Measurements from ENCODE around the gene SLAMF6.

DNA sequence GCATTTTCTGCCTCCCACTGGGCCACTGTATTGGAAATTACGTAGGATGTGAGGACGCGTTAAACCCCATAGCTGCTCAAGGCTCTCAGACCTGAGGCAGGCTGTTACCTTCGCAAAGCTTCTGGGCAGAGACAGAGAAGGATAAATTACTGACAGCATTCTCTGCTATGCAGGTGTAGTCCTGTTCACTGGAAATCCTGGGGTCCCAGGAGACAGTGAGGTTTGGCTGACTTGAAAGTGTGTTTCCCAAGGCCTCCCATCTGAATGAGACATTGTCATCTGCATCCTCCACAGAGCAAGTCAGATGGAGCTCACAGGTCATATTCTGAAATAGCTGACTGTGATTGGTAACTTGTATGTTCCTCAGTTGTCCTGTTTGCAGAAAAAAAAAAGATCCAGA is 32.0 kb downstream of the SLAMF6 start:
- TF ChIP-seq, protein P1, sequence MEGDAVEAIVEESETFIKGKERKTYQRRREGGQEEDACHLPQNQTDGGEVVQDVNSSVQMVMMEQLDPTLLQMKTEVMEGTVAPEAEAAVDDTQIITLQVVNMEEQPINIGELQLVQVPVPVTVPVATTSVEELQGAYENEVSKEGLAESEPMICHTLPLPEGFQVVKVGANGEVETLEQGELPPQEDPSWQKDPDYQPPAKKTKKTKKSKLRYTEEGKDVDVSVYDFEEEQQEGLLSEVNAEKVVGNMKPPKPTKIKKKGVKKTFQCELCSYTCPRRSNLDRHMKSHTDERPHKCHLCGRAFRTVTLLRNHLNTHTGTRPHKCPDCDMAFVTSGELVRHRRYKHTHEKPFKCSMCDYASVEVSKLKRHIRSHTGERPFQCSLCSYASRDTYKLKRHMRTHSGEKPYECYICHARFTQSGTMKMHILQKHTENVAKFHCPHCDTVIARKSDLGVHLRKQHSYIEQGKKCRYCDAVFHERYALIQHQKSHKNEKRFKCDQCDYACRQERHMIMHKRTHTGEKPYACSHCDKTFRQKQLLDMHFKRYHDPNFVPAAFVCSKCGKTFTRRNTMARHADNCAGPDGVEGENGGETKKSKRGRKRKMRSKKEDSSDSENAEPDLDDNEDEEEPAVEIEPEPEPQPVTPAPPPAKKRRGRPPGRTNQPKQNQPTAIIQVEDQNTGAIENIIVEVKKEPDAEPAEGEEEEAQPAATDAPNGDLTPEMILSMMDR (IDR thresholded peaks at IDR 0.05) = no peak
- TF ChIP-seq POLR2A (IDR thresholded peaks at IDR 0.05) = no peak
